H1 (cell line): ENCODE data around the gene UPF3A. TPM values are rescaled to one million over a fixed set of nuclear protein-coding genes. Genes with fewer than 3 reads are reported as not detected.
A peak's percentile ranks its signal among the peaks of the same experiment; 100 is the strongest.

Experiments
- CTCF ChIA-PET: fragments of 300-600 bp; sonication (Branson Sonifier 250); formaldehyde crosslinking; loops from one replicate; lab custom pipeline; 2021; ENCODE audit not compliant: partially characterized antibody; lab: Charles Lee
- POLR2A ChIA-PET: fragments of 300-600 bp; sonication (Branson Sonifier 250); formaldehyde crosslinking; loops from one replicate; lab custom pipeline; 2021; ENCODE audit warnings: inconsistent platforms; ENCODE audit not compliant: partially characterized antibody; lab: Charles Lee
- DNase-seq, 2 experiments: peaks; one replicate each; pipeline versions ENCODE4 v3.0.0 to v3.0.0-alpha.2; 2010 to 2022; ENCODE audit warnings: low spot score in 2 of 2, low read depth in 1 of 2, mixed read lengths in 1 of 2
- FAIRE-seq: peaks from 2 replicates; lab custom pipeline; 2011; peaks lifted over from hg19 to GRCh38; lab: Jason Lieb, UNC
- H2AFZ ChIP-seq: 2 replicates; pipeline ENCODE4 v1.8.1; 2012; ENCODE audit warnings: low read length, inconsistent platforms
- H2AK5ac ChIP-seq: 2 replicates; pipeline ENCODE4 v1.6.1; 2013; ENCODE audit warnings: low read depth, low read length
- H2BK120ac ChIP-seq: replicated peaks from 2 replicates; pipeline ENCODE3; 2013; ENCODE audit warnings: low read depth, low read length, inconsistent platforms
- H2BK12ac ChIP-seq: 2 replicates; pipeline ENCODE4 v1.6.1; 2013; ENCODE audit warnings: low read depth, low read length
- H2BK15ac ChIP-seq: 2 replicates; pipeline ENCODE4 v1.6.1; 2013; ENCODE audit warnings: low read length
- H2BK20ac ChIP-seq: 2 replicates; pipeline ENCODE4 v1.6.1; 2013; ENCODE audit warnings: low read length
- H2BK5ac ChIP-seq: 2 replicates; pipeline ENCODE4 v1.6.1; 2013; ENCODE audit warnings: low read depth, low read length
- H3K14ac ChIP-seq: 2 replicates; pipeline ENCODE4 v1.6.1; 2013; ENCODE audit warnings: inconsistent platforms; ENCODE audit not compliant: insufficient read length
- H3K18ac ChIP-seq: 2 replicates; pipeline ENCODE4 v1.6.1; 2013; ENCODE audit warnings: low read length; ENCODE audit errors: extremely low read depth
- H3K23ac ChIP-seq: 2 replicates; pipeline ENCODE4 v1.6.1; 2013; ENCODE audit warnings: inconsistent platforms; ENCODE audit not compliant: insufficient read length
- H3K23me2 ChIP-seq: 2 replicates; pipeline ENCODE4 v1.6.1; 2013; ENCODE audit warnings: low read depth, low read length
- H3K27ac ChIP-seq: 2 replicates; pipeline ENCODE4 v1.6.1; 2011; ENCODE audit warnings: low read depth, low read length, inconsistent platforms
- H3K27me3 ChIP-seq, 4 experiments: replicated peaks in 1 of 4; 1 replicate in 1 of 4; 2 replicates in 3 of 4; pipeline versions ENCODE4 v1.6.1 to v1.8.1; 2011 to 2013; ENCODE audit warnings: low read length in 3 of 4, mild to moderate bottlenecking in 3 of 4, inconsistent platforms in 2 of 4, mixed read lengths in 2 of 4, moderate library complexity in 1 of 4; ENCODE audit not compliant: control insufficient read depth in 3 of 4, insufficient read depth in 3 of 4; ENCODE audit errors: extremely low read depth in 1 of 4
- H3K36me3 ChIP-seq, 4 experiments: 2 replicates each; pipeline versions ENCODE4 v1.6.1 to v1.8.1; 2011 to 2013; ENCODE audit warnings: mild to moderate bottlenecking in 4 of 4, low read length in 3 of 4, moderate library complexity in 2 of 4, control low read depth in 1 of 4, inconsistent platforms in 1 of 4; ENCODE audit not compliant: insufficient read depth in 4 of 4, control insufficient read depth in 2 of 4
- H3K4ac ChIP-seq: replicated peaks from 2 replicates; pipeline ENCODE3; 2013; ENCODE audit warnings: low read length, low read depth, mixed read lengths, inconsistent platforms; ENCODE audit not compliant: insufficient read length
- H3K4me1 ChIP-seq, 4 experiments: replicated peaks in 1 of 4; 1 replicate in 1 of 4; 2 replicates in 3 of 4; pipeline versions ENCODE4 v1.6.1 to v1.8.1; 2011 to 2013; ENCODE audit warnings: low read length in 3 of 4, inconsistent platforms in 2 of 4, mixed read lengths in 1 of 4; ENCODE audit not compliant: insufficient read depth in 4 of 4, control insufficient read depth in 3 of 4
- H3K4me2 ChIP-seq, 2 experiments: 2 replicates each; pipeline versions ENCODE4 v1.6.1 to v1.8.1; 2011 to 2013; ENCODE audit warnings: low read depth in 2 of 2, low read length in 2 of 2, control low read depth in 1 of 2, inconsistent platforms in 1 of 2, mild to moderate bottlenecking in 1 of 2; ENCODE audit not compliant: insufficient read depth in 1 of 2
- H3K4me3 ChIP-seq, 4 experiments: fragments of 200-600, 300-600 bp in 1 of 4; sonication (generic), shearing (Covaris generic), sonication (Bioruptor Twin) in 1 of 4; 2 replicates each; pipeline versions ENCODE4 v1.5.1 to v1.8.1; 2011 to 2016; ENCODE audit warnings: low read length in 4 of 4, low read depth in 3 of 4, control low read depth in 2 of 4, inconsistent platforms in 2 of 4, mild to moderate bottlenecking in 2 of 4, mixed read lengths in 1 of 4, moderate library complexity in 1 of 4; ENCODE audit not compliant: insufficient read depth in 2 of 4; ENCODE audit errors: extremely low read depth in 1 of 4
- H3K56ac ChIP-seq: replicated peaks from 2 replicates; pipeline ENCODE3; 2013; ENCODE audit warnings: low read depth, mild to moderate bottlenecking, mixed read lengths, low read length, inconsistent platforms; ENCODE audit not compliant: insufficient read length
- H3K79me1 ChIP-seq: 2 replicates; pipeline ENCODE4 v1.6.1; 2013; ENCODE audit warnings: low read depth, low read length, control low read depth
- H3K79me2 ChIP-seq, 2 experiments: 2 replicates each; pipeline versions ENCODE4 v1.6.1 to v1.8.1; 2012 to 2013; ENCODE audit warnings: low read length in 2 of 2, mild to moderate bottlenecking in 2 of 2, inconsistent platforms in 1 of 2; ENCODE audit not compliant: insufficient read depth in 2 of 2, control insufficient read depth in 1 of 2
- H3K9ac ChIP-seq, 4 experiments: replicated peaks in 1 of 4; 1 replicate in 1 of 4; 2 replicates in 3 of 4; pipeline versions ENCODE4 v1.6.1 to v1.8.1; 2011 to 2013; ENCODE audit warnings: low read depth in 3 of 4, low read length in 3 of 4, control low read depth in 2 of 4, mild to moderate bottlenecking in 2 of 4, moderate library complexity in 2 of 4, inconsistent platforms in 1 of 4; ENCODE audit errors: extremely low read depth in 1 of 4
- H3K9me3 ChIP-seq, 2 experiments: 2 replicates each; pipeline versions ENCODE4 v1.6.1 to v1.8.1; 2012 to 2013; ENCODE audit warnings: mild to moderate bottlenecking in 2 of 2, moderate library complexity in 2 of 2, control low read depth in 1 of 2, inconsistent platforms in 1 of 2, low read depth in 1 of 2, low read length in 1 of 2, mixed read lengths in 1 of 2; ENCODE audit not compliant: insufficient read depth in 2 of 2
- H4K20me1 ChIP-seq, 2 experiments: replicated peaks in 1 of 2; 2 replicates each; pipeline versions ENCODE3 to v1.8.1; 2011 to 2013; ENCODE audit warnings: inconsistent platforms in 2 of 2, low read length in 2 of 2, mild to moderate bottlenecking in 1 of 2; ENCODE audit not compliant: insufficient read depth in 2 of 2, control insufficient read depth in 1 of 2
- H4K5ac ChIP-seq: 2 replicates; pipeline ENCODE4 v1.6.1; 2013; ENCODE audit warnings: low read length, low read depth, mixed read lengths, inconsistent platforms; ENCODE audit not compliant: insufficient read length
- H4K8ac ChIP-seq: 2 replicates; pipeline ENCODE4 v1.8.0; 2013; ENCODE audit warnings: mild to moderate bottlenecking, moderate library complexity, low read length, inconsistent platforms; ENCODE audit not compliant: insufficient read depth; ENCODE audit errors: extremely low read depth
- H4K91ac ChIP-seq: replicated peaks from 2 replicates; pipeline ENCODE3; 2013; ENCODE audit warnings: low read length, mixed read lengths, inconsistent platforms; ENCODE audit not compliant: insufficient read length
- GABPA ChIP-seq: IDR thresholded peaks from 2 replicates; pipeline ENCODE4 v1.6.1; 2011; ENCODE audit warnings: mild to moderate bottlenecking, low read length, moderate library complexity, borderline replicate concordance; ENCODE audit not compliant: insufficient read depth
- SP4 ChIP-seq: IDR thresholded peaks from 2 replicates; pipeline ENCODE4 v1.6.1; 2012; ENCODE audit warnings: low read length, inconsistent platforms
- WGBS, 2 experiments: shearing (Covaris generic) in 1 of 2; methylation state at CpG; one replicate each; pipeline versions ENCODE4 v1.1.6 to v1.1.7; 2013 to 2015; ENCODE audit warnings: low lambda C conversion rate in 2 of 2, mixed read lengths in 2 of 2, inconsistent platforms in 1 of 2, low coverage in 1 of 2, missing lambda C conversion rate in 1 of 2; ENCODE audit not compliant: insufficient replicate concordance in 2 of 2, insufficient coverage in 1 of 2, insufficient read length in 1 of 2; ENCODE audit errors: extremely low coverage in 1 of 2, missing lambda C conversion rate in 1 of 2; 5-methylcytosine and 5-hydroxymethylcytosine counted together
- polyA plus RNA-seq, 7 experiments: library from polyadenylated mRNA; depleted of rRNA in 3 of 7; stranded (reverse) in 5 of 7; unstranded in 2 of 7; fragments of >200 nt in 5 of 7; fragments of 200-250 nt in 2 of 7; gene quantifications; 1 replicate in 5 of 7; 2 replicates in 1 of 7; 4 replicates in 1 of 7; pipeline versions ENCODE4 v1.2.1 to v1.2.3, GENCODE V29; 2011 to 2013; ENCODE audit warnings: missing spikeins in 2 of 7, mixed read lengths in 2 of 7
- total RNA-seq: library from RNA; stranded (reverse); fragmentation: NEBNext Ultra II Directional; extraction: Animal tissue kit (Norgen Biotek cat#: 25700); gene quantifications from 2 replicates; pipeline ENCODE4 v1.2.1, GENCODE V29; 2021

Gene UPF3A
- total and polyA plus RNA-seq, 2 of the 8 experiments (the other 6 are each of a cell fraction or from before 2014, with no cell fraction given) = 47.1 to 58.2 TPM

- Histone ChIP-seq H2BK120ac (peak overlapping the region; percentile 61), H3K4me2 (peak overlapping the region; percentile 75 to 79; a peak in 3 of 4 replicates), H2BK15ac (no peak overlapping the region), H3K27ac (no peak overlapping the region), H3K4ac (no peak overlapping the region), H3K27me3 (no peaks in the 10 kb centered on the region), H4K91ac (no peak overlapping the region), H2AFZ (peak overlapping the region; percentile 27; the same call in 1 of the 2 replicates), H3K9me3 (no peaks in the 10 kb centered on the region), H3K56ac (peak overlapping the region; percentile 1), H3K14ac (no peak overlapping the region), H2AK5ac (no peak overlapping the region), H2BK12ac (no peak overlapping the region), H3K23me2 (peaks cover 4% of the 10 kb centered on the region; the same call in 1 of the 2 replicates)
- no peak for DNase-seq
- TF ChIP-seq GABPA (no peak), SP4 (no peak)
- TF ChIP-seq, all 59 proteins: peak for 0
- Histone ChIP-seq H3K9ac (peak overlapping the region in 1 of 4 experiments; percentile 91; a peak in 1 of 7 replicates), H3K36me3 (peaks cover 0 to 3% (median 0%) of the 10 kb centered on the region in 4 experiments; a peak in 1 of 8 replicates), H3K4me1 (0 out of 7 replicates have a peak, but pooled peaks cover 0 to 3% (median 0%) of the 10 kb centered on the region in 4 experiments), H3K79me1 (peaks cover 2% of the 10 kb centered on the region; the same call in 1 of the 2 replicates), H2BK20ac (no peak overlapping the region), H3K18ac (no peak overlapping the region), H3K79me2 (peaks cover 0 to 38% of the 10 kb centered on the region in 2 experiments), H2BK5ac (no peak overlapping the region), H3K23ac (no peak overlapping the region), H4K20me1 (peaks cover 0 to 1% of the 10 kb centered on the region in 2 experiments), H4K8ac (peak overlapping the region; percentile 58; the same call in 1 of the 2 replicates), H4K5ac (no peak overlapping the region), H3K4me3 (peak overlapping the region; percentile 72 to 83 (median 76); a peak in 6 of 8 replicates)
- ChIA-PET POLR2A (interaction anchor here (0.9 to 7.8 kb wide), 4 partner anchors 9 to 31 kb away, joined by 3 to 51 read pairs (median 4); partner anchors contain the start of gene UPF3A), CTCF (interaction anchor here (0.7 to 1.8 kb wide), 4 partner anchors 12 to 28 kb away, joined by 3 to 7 read pairs (median 4); no protein-coding TSS in a partner anchor)
- WGBS, 2 experiments = 89% methylated on average over 17 of the region's 17 CpGs; no CpG with 5 or more reads in 1 of the 2 experiments
- FAIRE-seq = no peak
Measured at GRCh38 chr13:114313061-114313860, 31.9 kb downstream of the UPF3A start.
